ENCODE data around the gene PPP1R9B.

- TF ChIP-seq CTCF (IDR thresholded peaks at IDR 0.05 in 2 of 3, conservative IDR thresholded peaks at IDR 0.05 in 1 of 3; ENCODE audit: borderline replicate concordance in 1 of 3, insufficient read depth in 1 of 3, low read depth in 2 of 3, low read length in 2 of 3) (no peak), CEBPB (IDR thresholded peaks at IDR 0.05; ENCODE audit: low read depth) (no peak), RAD21 (IDR thresholded peaks at IDR 0.05; ENCODE audit: low read depth) (no peak), EGR1 (IDR thresholded peaks at IDR 0.05; ENCODE audit: low read depth) (no peak), POLR2A (IDR thresholded peaks at IDR 0.05; ENCODE audit: borderline replicate concordance, extremely low read depth, insufficient read depth, insufficient read length) (no peak), MAX (IDR thresholded peaks at IDR 0.05) (no peak), SP1 (IDR thresholded peaks at IDR 0.05; ENCODE audit: low read depth) (no peak), EZH2 (IDR thresholded peaks at IDR 0.05) (no peak), REST (IDR thresholded peaks at IDR 0.05; ENCODE audit: low read depth) (no peak), SIN3A (IDR thresholded peaks at IDR 0.05; ENCODE audit: low read depth) (no peak), POLR2AphosphoS5 (IDR thresholded peaks at IDR 0.05; ENCODE audit: low read depth, low read length) (no peak), CBX3 (IDR thresholded peaks at IDR 0.05; ENCODE audit: low read depth) (no peak), ZBTB33 (IDR thresholded peaks at IDR 0.05; ENCODE audit: extremely low read depth, insufficient replicate concordance, low read length) (no peak)
Measured at GRCh38 chr17:50192144-50192617, 41.7 kb upstream of the PPP1R9B start.

All from HCT116 (cell line).